ENCODE results near the gene BCL2.

GRCh38 chr18:63074981-63075404, 244.6 kb downstream of the BCL2 start:
- no peak for TF ChIP-seq CTCF (IDR thresholded peaks at IDR 0.05)
- no peak for TF ChIP-seq ZFX (IDR thresholded peaks at IDR 0.05; ENCODE audit: borderline replicate concordance)
